Liver (tissue), 3 donors: Measurements from ENCODE around the gene OSBP2.

Experiments
- ATF3 ChIP-seq: IDR thresholded peaks from 2 replicates; pipeline ENCODE4 v1.6.1; 2016; ENCODE audit warnings: antibody characterized with exemption
- CTCF ChIP-seq: fragments of 150-350 bp; IDR thresholded peaks from 2 replicates; pipeline ENCODE4 v1.5.1; 2017; ENCODE audit warnings: improper control_type of control experiment, low read depth, low read length; ENCODE audit not compliant: missing input control
- JUND ChIP-seq, 2 donors: IDR thresholded peaks; 2 replicates each; pipeline ENCODE4 v1.6.1; 2016; ENCODE audit warnings: antibody characterized with exemption in 2 of 2
- REST ChIP-seq: IDR thresholded peaks from 2 replicates; pipeline ENCODE4 v1.6.1; 2016; ENCODE audit warnings: antibody characterized with exemption, mild to moderate bottlenecking
- TAF1 ChIP-seq: conservative IDR thresholded peaks from 2 replicates; pipeline ENCODE4 v1.6.1; 2016; ENCODE audit warnings: antibody characterized with exemption, mild to moderate bottlenecking
- TF ChIP-seq, protein P1 (sequence below): IDR thresholded peaks from 2 replicates; pipeline ENCODE4 v1.6.1; 2016; ENCODE audit warnings: antibody characterized with exemption
- donor health status: healthy.
- donor health status: healthy.

DNA sequence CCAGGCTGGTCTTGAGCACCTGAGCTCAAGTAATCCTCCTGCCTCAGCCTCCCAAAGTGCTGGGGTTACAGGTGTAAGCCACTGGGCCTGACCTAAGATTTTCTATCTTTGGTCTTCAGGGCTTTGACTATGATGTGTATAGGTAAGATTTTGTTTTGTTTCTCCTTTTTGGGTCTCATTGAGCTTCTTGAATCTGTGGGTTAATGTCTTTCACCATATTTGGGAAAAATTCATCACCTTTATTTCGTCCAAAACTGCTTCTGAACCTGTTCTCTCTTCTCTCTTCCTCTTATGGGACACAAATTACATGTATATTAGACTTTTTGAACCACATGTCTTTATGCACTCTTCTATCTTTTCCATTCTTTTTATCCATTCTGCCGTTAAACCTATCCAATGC is 100.4 kb downstream of the OSBP2 start:
- TF ChIP-seq CTCF (no peak), JUND (IDR thresholded peaks at IDR 0.05) (no peak), REST (no peak), ATF3 (no peak), TAF1 (no peak)
- TF ChIP-seq, protein P1, sequence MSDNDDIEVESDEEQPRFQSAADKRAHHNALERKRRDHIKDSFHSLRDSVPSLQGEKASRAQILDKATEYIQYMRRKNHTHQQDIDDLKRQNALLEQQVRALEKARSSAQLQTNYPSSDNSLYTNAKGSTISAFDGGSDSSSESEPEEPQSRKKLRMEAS = no peak
